GM12891 (cell line): ENCODE results near the gene PEX5.

ENCODE experiments used
- DNase-seq: peaks from one replicate; pipeline ENCODE4 v3.0.0; 2011; ENCODE audit warnings: low spot score; ENCODE audit not compliant: insufficient read length
- FAIRE-seq: peaks from 2 replicates; lab custom pipeline; 2011; peaks lifted over from hg19 to GRCh38; lab: Jason Lieb, UNC
- PAX5 ChIP-seq: IDR thresholded peaks from 2 replicates; pipeline ENCODE4 v1.6.1; 2011; ENCODE audit warnings: low read length, moderate library complexity, mild to moderate bottlenecking; ENCODE audit not compliant: insufficient read depth, severe bottlenecking
- POLR2A ChIP-seq: IDR thresholded peaks from 2 replicates; pipeline ENCODE4 v1.6.1; 2011; ENCODE audit warnings: low read depth, low read length, control low read depth
- POLR2AphosphoS5 ChIP-seq: IDR thresholded peaks from 2 replicates; pipeline ENCODE4 v1.6.1; 2011; ENCODE audit warnings: low read depth, low read length, control low read depth
- POU2F2 ChIP-seq: IDR thresholded peaks from 2 replicates; pipeline ENCODE4 v1.6.1; 2011; ENCODE audit warnings: low read depth, mild to moderate bottlenecking, control low read depth, low read length, moderate library complexity
- SPI1 ChIP-seq: IDR thresholded peaks from 2 replicates; pipeline ENCODE4 v1.6.1; 2011; ENCODE audit warnings: low read depth, low read length, control low read depth
- TAF1 ChIP-seq: IDR thresholded peaks from 2 replicates; pipeline ENCODE4 v1.6.1; 2011; ENCODE audit warnings: low read depth, low read length, control low read depth

The PEX5 gene

DNA sequence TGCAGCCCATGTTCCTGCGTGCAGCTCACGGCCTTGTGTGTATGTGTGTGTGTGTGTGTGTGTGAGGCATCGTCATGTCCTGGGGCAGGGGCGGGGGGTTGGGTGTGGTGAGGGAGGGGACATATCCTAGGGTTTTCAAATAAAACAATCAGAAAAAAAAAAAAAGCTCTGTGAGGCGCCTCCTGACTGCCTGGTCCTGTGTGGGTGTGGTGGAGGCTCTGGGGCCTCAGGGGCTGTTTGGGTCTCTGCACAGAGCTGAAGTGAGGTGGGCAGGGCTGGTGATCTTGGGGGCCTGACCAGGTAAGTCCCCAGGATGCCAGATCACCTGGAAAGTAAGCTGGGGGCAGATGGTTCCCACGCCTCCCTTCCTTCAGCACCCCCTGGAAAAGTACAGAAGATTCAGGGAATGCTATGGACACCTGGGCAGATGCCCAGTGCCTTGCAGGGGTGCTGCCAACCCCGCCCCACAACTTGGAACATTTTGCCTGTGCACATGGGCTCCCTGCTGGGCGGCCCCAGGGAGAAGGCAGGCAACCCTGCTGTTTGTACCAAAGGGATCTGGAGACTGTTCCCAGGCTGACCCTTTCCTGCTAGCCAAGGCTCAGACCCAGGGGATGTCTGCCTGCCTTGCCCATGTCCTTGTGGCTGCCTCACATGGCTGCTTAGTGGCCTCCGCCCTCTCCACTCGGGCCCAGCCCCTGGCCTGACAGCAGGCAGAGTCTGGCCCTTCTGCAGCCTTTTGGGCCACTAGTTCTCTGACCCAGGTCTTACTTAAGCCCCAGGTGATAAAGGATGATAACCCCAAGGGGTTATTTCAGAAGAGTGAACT, 30.5 kb upstream of the PEX5 start:
- FAIRE-seq (no peak), DNase-seq (no peak)
- TF ChIP-seq POLR2AphosphoS5 (no peak), SPI1 (no peak), TAF1 (no peak), POLR2A (no peak), POU2F2 (no peak), PAX5 (no peak)

- DNase-seq = no peak
- TF ChIP-seq PAX5 (no peak), TAF1 (no peak), POLR2AphosphoS5 (no peak), SPI1 (no peak), POLR2A (no peak), POU2F2 (no peak)
- no peak for FAIRE-seq
Measured at GRCh38 chr12:7160183-7160582, 29.3 kb upstream of the PEX5 start.

DNA sequence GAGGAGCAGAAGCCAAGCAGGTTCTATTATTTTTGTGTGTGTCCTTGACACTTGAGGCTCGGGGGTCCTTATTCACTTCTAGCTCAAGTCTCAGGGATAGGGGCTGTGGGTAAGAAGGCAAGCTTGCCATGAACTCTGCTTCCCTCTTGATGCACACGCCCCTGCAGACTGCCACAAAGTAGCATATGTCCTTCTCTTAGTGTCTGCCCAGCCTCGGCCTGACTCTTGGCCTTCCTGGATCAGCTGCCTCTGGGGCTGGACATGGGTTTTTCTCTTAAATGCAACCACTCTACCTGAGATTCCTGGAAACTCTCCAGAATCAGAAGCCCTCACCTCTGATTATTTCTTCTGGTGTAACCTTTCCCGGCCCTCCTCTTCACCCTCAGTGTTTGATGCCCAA, 28.2 kb upstream of the PEX5 start:
- TF ChIP-seq POLR2AphosphoS5 = no peak
- TF ChIP-seq TAF1 = no peak
- FAIRE-seq = no peak
- DNase-seq = no peak

DNA sequence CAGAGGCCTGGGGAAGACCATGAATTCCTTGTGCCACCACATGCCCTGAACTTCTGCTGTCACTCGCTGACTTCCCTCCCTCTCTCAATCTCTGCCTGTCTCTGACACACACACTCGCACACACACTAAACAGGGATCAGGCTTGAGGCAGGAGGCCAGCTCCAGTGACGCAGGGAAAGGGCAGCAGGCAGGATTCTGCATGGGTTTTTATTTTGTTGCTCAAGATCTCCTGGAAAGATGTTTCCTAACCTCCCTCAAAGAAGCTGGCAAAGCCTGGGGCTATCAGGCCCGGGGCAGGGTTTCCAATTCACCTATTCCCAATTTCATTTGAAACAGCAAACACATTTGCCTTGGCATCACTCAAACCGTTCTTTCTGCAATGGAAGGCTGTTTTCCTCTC, 27.7 kb upstream of the PEX5 start:
- no peak for DNase-seq
- TF ChIP-seq SPI1 (no peak), TAF1 (no peak), POU2F2 (no peak), POLR2AphosphoS5 (no peak), PAX5 (no peak), POLR2A (no peak)
- no peak for FAIRE-seq

DNA sequence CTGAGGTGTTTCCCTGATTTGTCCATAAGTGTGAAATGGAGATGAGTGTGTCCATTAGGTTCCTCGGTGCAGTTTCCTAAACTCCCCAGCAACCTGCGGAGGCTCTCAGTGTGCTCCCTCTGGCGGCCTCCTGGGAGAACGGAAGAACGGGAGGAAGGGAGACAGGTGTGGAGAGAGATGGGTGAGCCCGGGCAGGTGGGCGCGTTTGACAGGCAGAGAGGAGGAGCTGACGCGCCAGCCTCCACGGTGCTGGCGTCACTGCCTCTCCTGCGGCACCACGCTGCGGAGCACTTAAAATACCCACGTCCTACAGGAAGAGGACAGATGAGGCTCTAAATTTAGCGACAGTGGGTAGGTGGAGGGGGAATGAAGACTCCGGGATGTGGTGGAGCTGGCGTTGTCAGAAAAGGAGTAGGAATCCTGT, 26.8 kb upstream of the PEX5 start:
- DNase-seq (no peak), FAIRE-seq (no peak)
- TF ChIP-seq POLR2AphosphoS5 (no peak), PAX5 (no peak), TAF1 (no peak), POLR2A (no peak), POU2F2 (no peak), SPI1 (no peak)

DNA sequence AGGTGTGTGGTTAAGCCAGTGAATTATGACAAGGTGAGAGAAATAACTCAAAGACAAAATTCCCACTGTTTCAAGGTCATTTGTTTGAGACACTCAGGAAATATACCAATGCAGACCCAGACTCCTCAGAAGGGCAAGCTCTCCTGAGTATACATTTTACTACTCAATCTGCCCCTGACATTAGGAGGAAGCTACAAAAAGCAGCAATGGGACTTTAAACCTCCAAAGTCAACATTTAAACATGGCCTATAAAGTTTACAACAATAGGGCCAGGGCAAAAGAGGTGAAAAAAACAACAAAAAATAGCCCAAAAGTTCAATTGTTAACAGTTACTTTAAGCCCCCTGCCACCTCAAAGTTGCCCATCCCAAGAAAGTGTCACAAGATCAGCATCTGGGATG, 19.5 kb upstream of the PEX5 start:
- no peak for TF ChIP-seq POLR2A
- no peak for TF ChIP-seq PAX5
- TF ChIP-seq POLR2AphosphoS5 = no peak
- no peak for TF ChIP-seq SPI1
- TF ChIP-seq TAF1 = no peak
- TF ChIP-seq POU2F2 = no peak
- FAIRE-seq (no peak), DNase-seq (no peak)

DNA sequence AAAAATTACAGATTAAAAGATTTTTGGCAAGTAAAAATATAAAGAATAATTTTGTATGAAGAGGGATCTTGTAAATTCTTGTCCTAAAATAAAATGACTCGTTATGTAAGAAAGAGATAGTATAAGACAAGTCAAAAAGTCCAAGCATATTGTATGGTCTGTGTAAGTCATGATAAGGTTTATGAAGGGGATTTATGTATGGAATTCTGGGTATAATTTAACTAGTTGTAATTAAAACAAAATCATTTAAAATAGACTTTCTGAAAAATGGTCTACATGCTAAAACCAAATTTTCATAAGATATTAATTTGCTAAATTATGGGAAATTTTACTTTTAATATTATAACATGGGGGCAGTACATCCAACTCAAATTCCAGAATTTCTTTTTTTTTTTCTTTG, 17.6 kb upstream of the PEX5 start:
- DNase-seq (no peak), FAIRE-seq (no peak)
- no peak for TF ChIP-seq PAX5
- no peak for TF ChIP-seq POLR2AphosphoS5
- no peak for TF ChIP-seq SPI1
- no peak for TF ChIP-seq POU2F2
- no peak for TF ChIP-seq TAF1
- no peak for TF ChIP-seq POLR2A

DNA sequence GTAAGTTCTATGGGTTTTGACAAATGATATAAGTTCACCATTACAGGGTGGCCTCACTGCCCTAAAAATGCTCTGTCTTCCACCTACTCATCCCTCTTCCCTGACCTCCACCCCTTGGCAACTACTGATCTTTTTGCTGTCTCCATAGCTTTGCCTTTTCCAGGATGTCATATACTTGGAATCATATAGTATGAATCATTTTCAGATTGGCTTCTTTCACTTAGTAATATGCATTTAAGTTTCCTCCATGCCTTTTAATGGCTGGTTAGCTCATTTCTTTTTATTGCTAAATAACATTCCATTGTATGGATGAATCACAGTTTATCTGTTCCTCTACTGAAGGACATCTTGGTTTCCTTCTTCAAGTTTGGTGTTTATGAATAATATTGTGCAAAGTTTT, 14.0 kb upstream of the PEX5 start:
- no peak for FAIRE-seq

DNA sequence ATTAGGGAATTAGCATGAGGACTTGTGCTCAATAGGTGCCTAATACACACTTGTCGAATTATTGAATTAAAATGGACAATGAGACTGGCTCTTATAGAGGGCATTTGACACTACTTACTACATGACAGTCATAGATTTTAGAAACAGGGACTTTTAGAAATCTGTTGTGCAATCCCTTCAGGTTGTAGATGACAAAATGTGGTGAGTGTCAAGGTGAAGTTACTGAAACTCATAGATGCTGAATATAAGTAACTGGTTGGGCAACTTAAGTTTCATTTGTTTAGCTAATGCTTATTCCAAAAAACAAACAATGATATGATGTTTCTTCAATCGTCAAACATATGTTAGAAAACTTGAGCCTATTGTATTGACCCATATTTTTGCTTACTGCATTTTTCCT, 12.9 kb upstream of the PEX5 start:
- TF ChIP-seq POU2F2 = no peak
- FAIRE-seq = no peak

More for the DNA sequence above, 14.0 kb upstream of the PEX5 start:
- TF ChIP-seq PAX5 (no peak), POU2F2 (no peak), SPI1 (no peak), POLR2AphosphoS5 (no peak), POLR2A (no peak), TAF1 (no peak)
- no peak for DNase-seq

DNA sequence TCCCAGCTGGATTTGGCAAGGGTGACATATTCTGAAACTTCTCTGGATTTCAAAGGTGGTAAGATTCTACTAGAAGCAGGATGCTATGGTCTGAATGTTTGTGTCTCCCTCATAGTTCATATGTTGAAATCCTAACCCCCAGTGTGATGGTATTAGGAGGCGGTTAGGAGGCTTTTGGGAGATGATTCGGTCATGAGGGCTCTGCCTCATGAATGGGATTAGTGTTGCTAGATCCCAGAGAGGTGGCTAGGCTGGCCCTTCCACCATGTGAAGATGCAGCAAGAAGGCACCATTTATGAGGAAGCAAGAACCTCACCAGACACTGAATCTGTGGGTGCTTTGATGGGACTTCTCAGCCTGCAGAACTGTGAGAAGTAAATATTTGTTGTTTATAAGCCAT, 11.0 kb upstream of the PEX5 start:
- FAIRE-seq = no peak
- DNase-seq = no peak
- TF ChIP-seq POU2F2 = no peak
- no peak for TF ChIP-seq PAX5
- no peak for TF ChIP-seq POLR2A
- TF ChIP-seq TAF1 = no peak
- TF ChIP-seq POLR2AphosphoS5 = no peak
- no peak for TF ChIP-seq SPI1

More for the DNA sequence above, 12.9 kb upstream of the PEX5 start:
- no peak for DNase-seq
